BJ (cell line): Measurements from ENCODE around the gene GYS2. TPM values are rescaled to one million over a fixed set of nuclear protein-coding genes. Genes with fewer than 3 reads are reported as not detected.
"Not testable (repeated sequence)": the region's sequence is repeated elsewhere in the genome, so short reads cannot be mapped to it uniquely, and the experiment has no call there.

ENCODE experiments used
- CTCF ChIA-PET: fragments of 350-600 bp; formaldehyde crosslinking; extraction: SDS; loops from one replicate; lab custom pipeline; 2021; ENCODE audit warnings: antibody characterized with exemption, inconsistent platforms; lab: Yijun Ruan, JAX
- POLR2A ChIA-PET: fragments of 300-600 bp; sonication (Branson Sonifier 250); formaldehyde crosslinking; extraction: SDS; loops from one replicate; lab custom pipeline; 2021; ENCODE audit warnings: antibody characterized with exemption; lab: Charles Lee
- DNase-seq: peaks from one replicate; pipeline ENCODE4 v3.0.0-alpha.2; 2011; ENCODE audit warnings: low read depth
- H3K27me3 ChIP-seq: 2 replicates; pipeline ENCODE4 v1.6.0; 2011; ENCODE audit warnings: low read length; ENCODE audit not compliant: control insufficient read depth, insufficient read depth
- H3K36me3 ChIP-seq: 2 replicates; pipeline ENCODE4 v1.5.1; 2011; ENCODE audit warnings: low read length; ENCODE audit not compliant: control insufficient read depth, insufficient read depth
- H3K4me3 ChIP-seq: 2 replicates; pipeline ENCODE4 v1.5.1; 2011; ENCODE audit warnings: low read depth, mild to moderate bottlenecking, control low read depth, low read length
- polyA plus RNA-seq: library from polyadenylated mRNA; depleted of rRNA; stranded (reverse); fragments of >200 nt; gene quantifications from 2 replicates; pipeline ENCODE4 v1.2.3, GENCODE V29; 2011
- TF ChIP-seq, protein P1 (sequence below): IDR thresholded peaks from 2 replicates; pipeline ENCODE4 v1.5.1; 2011; ENCODE audit warnings: low read depth, mild to moderate bottlenecking, control low read depth, inconsistent platforms, low read length, moderate library complexity; ENCODE audit not compliant: insufficient read depth

The GYS2 gene
- polyA plus RNA-seq, 1 experiment = not detected

DNA sequence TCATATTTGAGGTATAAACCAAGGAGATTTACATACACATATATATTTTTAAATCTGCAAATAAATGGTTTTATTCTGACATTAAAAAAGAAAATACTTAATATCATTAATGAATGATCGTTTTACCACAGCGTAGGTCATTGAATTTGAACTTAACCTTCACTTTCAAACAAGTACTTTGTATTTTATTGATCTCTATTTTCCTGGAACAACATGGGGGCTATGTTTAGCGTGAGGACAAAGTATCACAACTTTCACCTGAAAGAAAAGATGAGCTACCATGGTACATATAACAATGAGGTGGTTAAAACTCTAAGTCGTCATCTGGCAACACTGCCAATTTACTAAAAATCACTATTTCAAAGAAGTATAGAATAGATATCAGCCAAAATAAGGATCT lies 6.0 kb downstream of the GYS2 start:
- H3K4me3 ChIP-seq = no peak overlapping the region
- CTCF ChIA-PET = interaction anchor here (1.9 kb wide), 1 partner anchor 82 kb away, joined by 6 read pairs; no protein-coding TSS in a partner anchor
- POLR2A ChIA-PET = no interaction called here

DNA sequence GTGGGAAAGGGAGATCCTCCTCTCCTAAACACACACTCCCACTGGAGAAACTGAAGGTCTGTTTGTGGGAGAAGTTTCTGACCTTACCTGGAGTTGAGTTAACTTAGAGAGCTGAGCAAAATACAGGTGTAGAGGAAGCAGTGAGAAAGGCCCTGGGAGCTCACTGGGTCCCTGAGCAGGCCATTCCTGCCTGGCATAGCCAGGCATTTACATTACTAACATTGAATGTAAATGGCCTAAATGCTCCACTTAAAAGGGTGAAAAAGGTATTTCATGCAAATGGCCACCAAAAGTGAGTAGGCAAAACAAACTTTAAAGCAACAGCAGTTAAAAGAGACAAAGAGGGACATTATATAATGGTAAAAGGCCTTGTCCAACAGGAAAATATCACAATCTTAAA lies 9.3 kb downstream of the GYS2 start:
- POLR2A ChIA-PET, DNase-seq, H3K4me3 ChIP-seq, CTCF ChIA-PET, H3K27me3 ChIP-seq, H3K36me3 ChIP-seq: not testable (repeated sequence)

More for the DNA sequence above, 6.0 kb downstream of the GYS2 start:
- TF ChIP-seq, protein P1, sequence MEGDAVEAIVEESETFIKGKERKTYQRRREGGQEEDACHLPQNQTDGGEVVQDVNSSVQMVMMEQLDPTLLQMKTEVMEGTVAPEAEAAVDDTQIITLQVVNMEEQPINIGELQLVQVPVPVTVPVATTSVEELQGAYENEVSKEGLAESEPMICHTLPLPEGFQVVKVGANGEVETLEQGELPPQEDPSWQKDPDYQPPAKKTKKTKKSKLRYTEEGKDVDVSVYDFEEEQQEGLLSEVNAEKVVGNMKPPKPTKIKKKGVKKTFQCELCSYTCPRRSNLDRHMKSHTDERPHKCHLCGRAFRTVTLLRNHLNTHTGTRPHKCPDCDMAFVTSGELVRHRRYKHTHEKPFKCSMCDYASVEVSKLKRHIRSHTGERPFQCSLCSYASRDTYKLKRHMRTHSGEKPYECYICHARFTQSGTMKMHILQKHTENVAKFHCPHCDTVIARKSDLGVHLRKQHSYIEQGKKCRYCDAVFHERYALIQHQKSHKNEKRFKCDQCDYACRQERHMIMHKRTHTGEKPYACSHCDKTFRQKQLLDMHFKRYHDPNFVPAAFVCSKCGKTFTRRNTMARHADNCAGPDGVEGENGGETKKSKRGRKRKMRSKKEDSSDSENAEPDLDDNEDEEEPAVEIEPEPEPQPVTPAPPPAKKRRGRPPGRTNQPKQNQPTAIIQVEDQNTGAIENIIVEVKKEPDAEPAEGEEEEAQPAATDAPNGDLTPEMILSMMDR = no peak
- DNase-seq = no peak
- H3K36me3 ChIP-seq = no peaks in the 10 kb centered on the region
- 0 out of 2 replicates have a peak, but pooled peaks cover 1% of the 10 kb centered on the region for H3K27me3 ChIP-seq

DNA sequence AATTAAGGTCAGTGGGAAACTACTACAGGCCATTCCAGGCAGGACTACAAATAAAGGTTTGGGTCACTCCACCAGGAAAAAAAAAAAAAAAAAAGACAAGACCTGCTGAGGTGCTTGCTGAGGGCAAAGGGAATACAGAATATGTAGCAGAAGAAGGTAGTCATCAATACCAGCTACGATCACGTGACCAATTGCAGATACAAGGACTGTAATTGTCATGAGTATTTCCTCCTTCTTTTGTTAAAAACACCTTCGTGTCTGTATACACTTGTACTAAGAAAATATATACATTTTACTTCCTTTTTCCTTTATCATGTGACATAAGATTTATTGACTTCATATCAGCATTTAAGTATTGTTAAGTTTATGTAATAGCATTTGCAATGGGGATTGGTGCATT lies 19.2 kb downstream of the GYS2 start:
- Histone ChIP-seq H3K36me3 (no peaks in the 10 kb centered on the region), H3K4me3 (no peak overlapping the region), H3K27me3 (no peaks in the 10 kb centered on the region)
- DNase-seq = no peak
- ChIA-PET CTCF (no interaction called here), POLR2A (no interaction called here)
- TF ChIP-seq, protein P1 = no peak

DNA sequence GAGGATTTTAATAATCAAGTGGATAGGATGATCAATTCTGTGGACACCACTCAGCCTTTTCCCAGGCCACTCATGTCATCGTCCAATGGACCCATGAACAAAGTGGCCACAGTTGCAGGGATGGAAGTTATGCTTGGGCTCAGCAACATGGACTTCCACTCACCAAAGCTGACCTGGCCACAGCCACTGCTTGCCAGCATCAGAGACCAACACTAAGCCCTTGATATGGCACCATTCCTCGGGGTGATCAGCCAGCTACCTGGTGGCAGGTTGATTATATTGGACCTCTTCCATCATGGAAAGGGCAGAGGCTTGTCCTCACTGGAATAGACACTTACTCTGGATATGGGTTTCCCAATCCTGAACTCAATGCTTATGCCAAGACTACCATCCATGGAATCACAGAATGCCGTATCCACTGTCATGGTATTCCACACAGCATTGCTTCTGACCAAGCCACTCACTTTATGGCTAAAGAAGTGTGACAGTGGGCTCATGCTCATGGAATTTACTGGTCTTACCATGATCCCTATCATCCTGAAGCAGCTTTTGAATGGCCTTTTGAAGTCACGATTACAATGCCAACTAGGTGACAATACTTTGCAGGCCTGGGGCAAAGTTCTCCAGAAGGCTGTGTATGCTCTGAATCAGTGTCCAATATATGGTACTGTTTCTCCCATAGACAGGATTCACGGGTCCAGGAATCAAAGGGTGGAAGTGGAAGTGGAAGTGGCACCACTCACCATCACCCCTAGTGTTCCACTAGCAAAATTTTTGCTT lies 20.1 kb downstream of the GYS2 start:
- H3K27me3 ChIP-seq, CTCF ChIA-PET, H3K4me3 ChIP-seq, DNase-seq, H3K36me3 ChIP-seq, POLR2A ChIA-PET: not testable (repeated sequence)

DNA sequence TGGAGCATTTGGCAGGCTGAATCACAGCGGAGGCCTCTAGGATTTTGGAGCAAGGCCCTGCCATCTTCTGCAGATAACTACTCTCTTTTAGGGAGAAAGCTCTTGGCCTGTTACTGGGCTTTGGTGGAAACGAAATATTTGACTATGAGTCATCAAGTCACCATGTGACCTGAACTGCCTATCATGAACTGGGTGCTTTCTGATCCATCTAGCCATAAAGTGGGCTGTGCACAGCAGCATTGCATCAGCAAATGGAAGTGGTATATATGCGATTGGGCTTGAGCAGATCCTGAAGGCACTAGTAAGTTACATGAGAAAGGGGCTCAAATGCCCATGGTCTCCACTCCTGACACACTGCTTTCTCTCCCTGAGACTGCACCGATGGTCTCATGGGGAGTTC lies 21.1 kb downstream of the GYS2 start:
- TF ChIP-seq, protein P1 = no peak
- ChIA-PET POLR2A (no interaction called here), CTCF (no interaction called here)
- Histone ChIP-seq H3K36me3 (no peaks in the 10 kb centered on the region), H3K27me3 (no peaks in the 10 kb centered on the region), H3K4me3 (no peak overlapping the region)
- no peak for DNase-seq

DNA sequence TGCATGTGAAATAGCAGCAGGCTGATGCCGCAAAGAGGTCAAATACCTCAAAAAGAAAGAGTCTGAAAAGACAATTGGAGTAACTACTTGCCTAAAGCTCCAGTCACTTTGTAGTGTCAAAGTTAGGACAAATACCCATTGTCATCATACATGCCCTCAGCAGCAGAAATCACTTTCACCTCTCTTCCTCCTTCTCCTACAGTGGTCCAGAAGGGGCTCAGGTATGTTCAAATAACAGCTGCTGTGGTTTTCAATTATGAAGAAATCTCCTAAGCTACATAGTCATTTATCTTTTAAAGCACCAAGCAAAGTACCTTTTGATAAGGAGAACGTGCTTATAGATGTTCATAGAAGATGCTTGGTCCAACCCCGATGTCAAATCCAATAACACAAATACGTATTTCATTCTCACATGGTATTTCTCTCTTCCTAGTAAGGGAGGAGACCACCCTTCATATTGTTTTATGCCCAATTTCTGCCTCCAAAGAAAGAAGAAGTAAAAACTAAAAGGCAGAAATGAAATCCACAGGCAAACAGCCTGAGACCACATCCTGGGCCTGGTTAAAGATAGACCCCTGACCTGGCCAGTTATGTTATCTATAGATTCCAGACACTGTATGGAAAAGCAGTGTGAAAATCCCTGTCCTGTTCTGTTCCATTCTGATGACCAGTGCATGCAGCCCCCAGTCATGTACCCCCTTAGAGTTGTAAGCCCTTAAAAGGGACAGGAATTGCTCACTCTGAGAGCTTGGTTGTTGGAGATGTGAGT lies 23.7 kb downstream of the GYS2 start:
- DNase-seq = no peak
- POLR2A ChIA-PET = no interaction called here
- Histone ChIP-seq H3K4me3 (no peak overlapping the region), H3K36me3 (no peaks in the 10 kb centered on the region), H3K27me3 (no peaks in the 10 kb centered on the region)
- CTCF ChIA-PET = no interaction called here
- TF ChIP-seq, protein P1 = no peak
